ENCODE data around the gene ZNF511. TPM values are rescaled to one million over a fixed set of nuclear protein-coding genes. Genes with fewer than 3 reads are reported as not detected.
A peak's percentile ranks its signal among the peaks of the same experiment; 100 is the strongest.

Gene ZNF511
- total RNA-seq, 1 donor, result 24.6 TPM

DNA sequence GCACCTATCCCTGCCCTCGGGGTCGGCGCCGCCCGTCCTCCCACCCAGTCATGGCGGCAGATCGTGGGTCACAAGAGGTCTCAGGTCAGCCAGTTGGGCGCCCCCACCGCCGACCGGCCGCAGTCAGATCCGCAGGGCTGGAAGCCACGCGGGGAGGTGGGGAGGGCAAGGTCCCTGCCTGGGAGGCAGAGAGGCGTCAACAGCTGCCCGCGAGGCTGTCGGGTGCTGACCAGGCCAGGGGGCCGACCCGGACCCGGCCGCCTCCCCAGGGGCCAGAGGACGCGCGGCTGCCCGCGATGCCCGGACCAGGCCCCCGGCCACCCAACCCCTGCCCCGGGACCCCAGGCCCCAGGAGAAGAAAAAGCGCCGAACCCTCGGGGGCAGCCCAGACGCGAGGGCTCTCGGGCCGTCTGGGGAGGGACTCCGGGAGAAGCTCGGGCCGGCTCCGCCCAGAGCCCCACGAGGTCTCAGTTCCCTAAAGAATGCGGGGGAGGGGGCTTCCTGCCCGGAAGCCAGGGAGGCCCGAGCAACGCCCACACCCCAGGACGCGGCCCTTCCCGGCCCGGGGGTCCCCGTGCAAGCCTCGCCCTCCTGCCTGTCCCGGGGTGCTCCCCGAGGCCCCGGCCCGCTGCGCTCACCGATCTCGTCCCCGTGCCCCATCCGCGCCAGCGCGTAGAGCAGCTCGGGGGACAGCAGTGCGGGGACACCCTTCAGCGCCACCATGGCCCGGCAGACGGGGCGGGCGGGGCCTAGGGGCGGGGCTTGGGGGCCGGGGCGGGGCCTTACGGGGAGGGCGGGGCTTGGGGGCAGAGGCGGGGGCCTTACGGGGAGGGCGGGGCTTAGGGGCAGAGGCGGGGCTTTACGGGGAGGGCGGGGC lies 48.8 kb downstream of the ZNF511 start, which contains the start of gene FUOM:
FUOM (minus strand) TSS at position 735 of the 877 bp plus-strand sequence; CDS start at position 723, 12 bp downstream.
- H3K36me3 ChIP-seq (ENCODE audit: insufficient read depth, low read length), result peaks cover 6% of the 10 kb centered on the region
- no peaks in the 10 kb centered on the region for H3K27me3 ChIP-seq (ENCODE audit: insufficient read depth, low read length)
- peak within 1 kb of the TSS; percentile 70 for H2AFZ ChIP-seq (ENCODE audit: low read length)
- H3K4me1 ChIP-seq (ENCODE audit: insufficient read depth, low read length), result no peaks in the 10 kb centered on the region
- no peaks in the 10 kb centered on the region for H3K9me3 ChIP-seq (ENCODE audit: low read depth, low read length)
- peak; percentile 98 for DNase-seq (ENCODE audit: insufficient read length, low spot score, missing footprints)
- H3K4me2 ChIP-seq (ENCODE audit: insufficient read depth, low read length), result peak within 1 kb of the TSS; percentile 72
- no peaks in the 10 kb centered on the region for H4K20me1 ChIP-seq (ENCODE audit: insufficient read depth, low read length)
- peak within 1 kb of the TSS; percentile 71 for H3K4me3 ChIP-seq (ENCODE audit: insufficient read depth, low read length)
- H3K27ac ChIP-seq (ENCODE audit: low read depth, low read length), result no peak within 1 kb of the TSS
- no peak for TF ChIP-seq CTCF (IDR thresholded peaks at IDR 0.05; ENCODE audit: extremely low read depth, low read depth, low read length)
- H3K79me2 ChIP-seq (ENCODE audit: insufficient read depth, low read length), result no peaks in the 10 kb centered on the region

GRCh38 chr10:133358162-133358924 lies 49.6 kb downstream of the ZNF511 start:
- no peak overlapping the region for H3K4me2 ChIP-seq (ENCODE audit: insufficient read depth, low read length)
- no peak for TF ChIP-seq CTCF (IDR thresholded peaks at IDR 0.05; ENCODE audit: extremely low read depth, low read depth, low read length)
- H3K79me2 ChIP-seq (ENCODE audit: insufficient read depth, low read length), result no peaks in the 10 kb centered on the region
- no peaks in the 10 kb centered on the region for H3K27me3 ChIP-seq (ENCODE audit: insufficient read depth, low read length)
- no peak overlapping the region for H2AFZ ChIP-seq (ENCODE audit: low read length)
- H3K4me1 ChIP-seq (ENCODE audit: insufficient read depth, low read length), result no peaks in the 10 kb centered on the region
- no peak overlapping the region for H3K27ac ChIP-seq (ENCODE audit: low read depth, low read length)
- no peak overlapping the region for H3K4me3 ChIP-seq (ENCODE audit: insufficient read depth, low read length)
- peaks cover 9% of the 10 kb centered on the region for H3K36me3 ChIP-seq (ENCODE audit: insufficient read depth, low read length)
- no peaks in the 10 kb centered on the region for H3K9me3 ChIP-seq (ENCODE audit: low read depth, low read length)
- H4K20me1 ChIP-seq (ENCODE audit: insufficient read depth, low read length), result no peaks in the 10 kb centered on the region
- DNase-seq (ENCODE audit: insufficient read length, low spot score, missing footprints), result no peak

GRCh38 chr10:133358925-133359310 lies 50.2 kb downstream of the ZNF511 start:
- Histone ChIP-seq H3K4me2 (ENCODE audit: insufficient read depth, low read length) (no peak overlapping the region), H3K36me3 (ENCODE audit: insufficient read depth, low read length) (peaks cover 9% of the 10 kb centered on the region), H4K20me1 (ENCODE audit: insufficient read depth, low read length) (no peaks in the 10 kb centered on the region), H3K4me1 (ENCODE audit: insufficient read depth, low read length) (no peaks in the 10 kb centered on the region), H3K27me3 (ENCODE audit: insufficient read depth, low read length) (no peaks in the 10 kb centered on the region), H3K4me3 (ENCODE audit: insufficient read depth, low read length) (no peak overlapping the region), H3K9me3 (ENCODE audit: low read depth, low read length) (no peaks in the 10 kb centered on the region), H3K27ac (ENCODE audit: low read depth, low read length) (no peak overlapping the region), H3K79me2 (ENCODE audit: insufficient read depth, low read length) (no peaks in the 10 kb centered on the region), H2AFZ (ENCODE audit: low read length) (no peak overlapping the region)
- DNase-seq (ENCODE audit: insufficient read length, low spot score, missing footprints), result no peak
- TF ChIP-seq CTCF (IDR thresholded peaks at IDR 0.05; ENCODE audit: extremely low read depth, low read depth, low read length), result no peak

DNA sequence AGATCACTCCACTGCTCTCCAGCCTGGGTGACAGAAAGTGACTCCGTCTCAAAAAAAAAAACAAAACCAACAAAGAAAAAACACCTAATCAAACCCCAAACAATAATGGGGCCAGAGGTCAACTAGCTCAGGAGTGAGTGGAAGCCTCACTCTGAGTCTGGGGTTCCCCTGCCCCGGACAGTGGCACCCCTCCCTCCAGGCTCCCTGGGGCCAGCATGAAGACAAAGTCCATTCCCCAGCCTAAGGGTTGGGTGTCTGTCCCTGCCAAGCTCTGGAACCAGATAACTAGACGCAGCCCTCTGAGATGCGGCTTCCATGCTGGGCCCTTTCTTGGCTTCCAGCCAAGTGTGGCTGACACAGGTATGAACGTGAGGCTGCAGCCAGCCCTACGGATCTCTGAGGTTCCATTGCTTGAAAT lies 50.8 kb downstream of the ZNF511 start:
- no peak for TF ChIP-seq CTCF (IDR thresholded peaks at IDR 0.05; ENCODE audit: extremely low read depth, low read depth, low read length)
- Histone ChIP-seq H4K20me1 (ENCODE audit: insufficient read depth, low read length) (no peaks in the 10 kb centered on the region), H3K79me2 (ENCODE audit: insufficient read depth, low read length) (no peaks in the 10 kb centered on the region), H3K4me1 (ENCODE audit: insufficient read depth, low read length) (no peaks in the 10 kb centered on the region), H3K36me3 (ENCODE audit: insufficient read depth, low read length) (peaks cover 12% of the 10 kb centered on the region), H3K4me3 (ENCODE audit: insufficient read depth, low read length) (no peak overlapping the region), H3K27ac (ENCODE audit: low read depth, low read length) (no peak overlapping the region), H3K9me3 (ENCODE audit: low read depth, low read length) (no peaks in the 10 kb centered on the region), H3K27me3 (ENCODE audit: insufficient read depth, low read length) (no peaks in the 10 kb centered on the region), H2AFZ (ENCODE audit: low read length) (no peak overlapping the region), H3K4me2 (ENCODE audit: insufficient read depth, low read length) (no peak overlapping the region)
- peak; percentile 87 for DNase-seq (ENCODE audit: insufficient read length, low spot score, missing footprints)

All from osteoblast (primary cell).